CD4-positive, alpha-beta T cell treated with Interleukin-17A for 1 hour (primary cell): ENCODE data around the gene PNRC1.
"Not testable (repeated sequence)": the region's sequence is repeated elsewhere in the genome, so short reads cannot be mapped to it uniquely, and the experiment has no call there.

Source experiments
- DNase-seq: peaks from one replicate; pipeline ENCODE4 v3.0.0-alpha.2; 2020

Gene PNRC1

DNA sequence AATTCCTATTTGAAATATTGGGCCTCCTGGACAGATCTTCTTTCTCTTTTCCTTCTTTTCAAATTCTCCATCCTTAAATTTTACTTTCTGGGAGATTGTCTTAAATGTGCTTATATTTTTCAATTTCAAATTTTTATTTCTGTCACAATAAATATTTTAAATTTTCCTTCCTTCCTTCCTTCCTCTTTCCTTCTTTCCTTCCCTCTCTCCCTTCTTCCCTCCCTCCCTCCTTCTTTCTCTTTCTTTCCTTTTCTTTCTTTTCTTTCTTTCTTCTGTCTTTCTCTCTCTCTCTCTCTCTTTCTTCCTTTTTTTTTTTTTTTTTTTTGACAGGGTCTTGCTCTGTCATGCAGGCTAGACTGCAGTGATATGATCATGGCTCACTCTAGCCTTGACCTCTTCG is 16.7 kb upstream of the PNRC1 start:
- no peak for DNase-seq

DNA sequence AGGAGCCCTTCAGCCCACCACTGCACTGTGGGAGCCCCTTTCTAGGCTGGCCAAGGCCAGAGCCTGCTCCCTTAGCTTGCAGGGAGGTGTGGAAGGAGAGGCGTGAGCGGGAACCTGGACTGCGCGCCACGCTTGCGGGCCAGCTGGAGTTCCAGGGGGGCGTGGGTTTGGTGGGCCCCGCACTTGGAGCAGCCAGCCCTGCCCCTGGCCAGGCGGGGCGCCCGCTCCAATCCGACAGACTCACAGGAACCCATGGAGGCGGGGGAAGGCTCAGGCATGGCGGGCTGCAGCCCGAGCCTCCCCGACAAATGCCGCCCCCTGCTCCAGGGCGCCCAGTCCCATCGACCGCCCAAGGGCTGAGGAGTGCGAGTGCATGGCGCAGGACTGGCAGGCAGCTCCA is 15.6 kb upstream of the PNRC1 start:
- not testable (repeated sequence) for DNase-seq

DNA sequence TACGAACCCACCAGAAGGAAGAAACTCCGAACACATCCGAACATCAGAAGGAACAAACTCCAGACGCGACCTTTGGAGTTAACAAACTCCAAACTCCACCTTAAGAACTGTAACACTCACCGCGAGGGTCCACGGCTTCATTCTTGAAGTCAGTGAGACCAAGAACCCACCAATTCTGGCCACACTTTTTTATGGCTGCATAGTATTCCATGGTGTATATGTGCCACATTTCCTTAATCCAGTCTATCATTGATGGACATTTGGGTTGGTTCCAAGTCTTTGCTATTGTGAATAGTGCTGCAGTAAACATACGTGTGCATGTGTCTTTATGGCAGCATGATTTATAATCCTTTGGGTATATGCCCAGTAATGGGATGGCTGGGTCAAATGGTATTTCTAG is 14.4 kb upstream of the PNRC1 start:
- not testable (repeated sequence) for DNase-seq

DNA sequence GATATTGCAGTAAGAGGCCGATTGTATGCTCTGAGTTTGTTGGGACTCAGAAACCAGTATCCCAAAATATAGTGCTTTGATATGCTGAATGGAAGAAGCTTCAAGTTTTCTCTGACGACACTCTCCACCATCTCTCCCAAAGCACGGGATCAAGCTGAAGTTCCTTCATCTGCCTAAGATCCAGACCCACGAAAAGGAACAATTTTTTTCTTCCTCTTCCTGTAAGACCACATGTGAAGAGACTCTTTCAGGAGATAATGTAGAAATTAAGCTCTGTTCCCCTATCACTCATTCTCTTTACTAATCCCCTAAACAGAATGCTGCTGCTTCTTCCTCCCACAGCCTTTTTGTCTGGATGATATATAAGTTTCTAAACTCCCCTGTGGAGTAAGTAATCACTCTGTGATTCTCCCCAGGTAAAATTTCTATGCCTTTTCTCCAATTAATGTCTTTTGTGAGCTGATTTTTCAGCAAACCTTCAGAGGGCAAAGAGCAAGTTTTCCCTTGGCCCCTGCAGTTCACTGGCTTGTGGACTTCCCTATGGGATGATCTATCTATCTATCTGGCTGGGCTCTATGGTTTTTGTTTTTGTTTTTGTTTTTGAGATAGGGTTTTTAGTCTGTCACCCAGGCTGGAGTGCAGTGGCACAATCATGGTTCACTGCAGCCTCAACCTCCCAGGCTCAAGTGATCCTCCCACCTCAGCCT is 13.5 kb upstream of the PNRC1 start:
- DNase-seq: no peak

DNA sequence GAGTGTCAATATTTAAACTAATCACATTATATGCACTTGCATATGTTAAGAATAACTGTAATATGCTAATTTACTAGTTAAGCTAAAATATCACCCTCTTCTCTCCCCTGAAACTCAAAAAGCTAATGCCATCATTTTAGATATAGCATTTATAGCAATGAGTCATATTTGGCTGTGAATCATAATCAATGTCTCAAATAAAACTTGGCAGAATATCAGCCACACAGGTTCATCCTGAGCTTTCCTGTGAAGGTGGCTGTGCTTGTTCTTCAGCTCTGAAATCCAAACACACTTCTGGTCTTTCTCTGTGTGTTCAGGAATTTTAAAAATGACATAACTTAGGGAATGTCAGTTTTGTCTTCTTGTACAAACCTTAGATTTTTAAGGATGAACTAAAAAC is 12.8 kb upstream of the PNRC1 start:
- no peak for DNase-seq

GRCh38 chr6:89068695-89069094 is 11.9 kb upstream of the PNRC1 start:
- no peak for DNase-seq

- DNase-seq: no peak
Observed at GRCh38 chr6:89069536-89070163, 10.9 kb upstream of the PNRC1 start.

DNA sequence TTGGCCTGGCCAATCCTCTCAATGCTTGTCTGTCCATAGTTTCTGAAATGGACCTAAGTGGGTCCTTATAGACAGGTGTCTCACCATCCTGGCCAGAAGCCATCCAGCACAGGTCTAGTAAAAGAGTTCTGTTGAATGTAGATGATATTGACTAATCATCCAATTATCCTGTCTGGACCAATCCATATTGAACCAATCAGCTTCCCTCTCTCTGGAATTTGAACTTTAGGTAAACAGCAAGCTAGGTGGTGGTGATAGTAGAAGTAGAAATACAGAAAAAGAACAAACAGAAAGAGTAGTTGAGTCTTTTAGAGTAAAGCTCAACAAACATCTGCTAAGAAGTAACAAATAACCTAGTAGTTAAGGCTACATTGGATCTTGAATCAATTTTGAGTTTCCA is 9.5 kb upstream of the PNRC1 start:
- DNase-seq: no peak

DNA sequence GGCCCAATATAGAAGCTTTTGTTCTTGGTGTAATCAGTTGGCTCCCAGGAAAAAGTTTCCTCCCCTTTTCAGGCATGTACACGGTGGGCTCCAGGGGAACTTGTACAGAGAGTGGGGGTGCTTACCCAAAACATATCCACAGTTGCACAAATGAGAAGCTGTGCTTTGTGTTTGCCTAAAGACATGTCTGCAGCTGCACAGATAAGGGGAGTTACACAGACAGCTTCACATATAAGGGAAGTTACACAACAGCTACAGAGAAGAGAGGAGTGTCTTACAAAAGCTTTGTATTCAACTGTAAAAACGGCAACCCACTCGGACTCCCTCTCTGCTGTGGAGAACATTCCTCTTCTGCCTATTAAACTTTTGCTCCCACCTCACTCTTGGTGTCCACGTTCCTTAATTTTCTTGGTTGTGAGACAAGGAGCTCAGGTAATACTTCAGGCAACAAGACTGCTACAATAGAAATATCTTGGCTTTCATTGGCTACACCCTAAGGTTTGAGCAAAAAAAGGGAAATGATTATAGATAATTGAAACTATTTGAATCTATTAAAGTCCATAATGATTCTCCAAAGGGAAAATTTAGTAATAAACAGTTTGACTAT is 7.4 kb upstream of the PNRC1 start:
- DNase-seq: no peak

GRCh38 chr6:89073840-89074239 is 6.7 kb upstream of the PNRC1 start:
- no peak for DNase-seq

DNA sequence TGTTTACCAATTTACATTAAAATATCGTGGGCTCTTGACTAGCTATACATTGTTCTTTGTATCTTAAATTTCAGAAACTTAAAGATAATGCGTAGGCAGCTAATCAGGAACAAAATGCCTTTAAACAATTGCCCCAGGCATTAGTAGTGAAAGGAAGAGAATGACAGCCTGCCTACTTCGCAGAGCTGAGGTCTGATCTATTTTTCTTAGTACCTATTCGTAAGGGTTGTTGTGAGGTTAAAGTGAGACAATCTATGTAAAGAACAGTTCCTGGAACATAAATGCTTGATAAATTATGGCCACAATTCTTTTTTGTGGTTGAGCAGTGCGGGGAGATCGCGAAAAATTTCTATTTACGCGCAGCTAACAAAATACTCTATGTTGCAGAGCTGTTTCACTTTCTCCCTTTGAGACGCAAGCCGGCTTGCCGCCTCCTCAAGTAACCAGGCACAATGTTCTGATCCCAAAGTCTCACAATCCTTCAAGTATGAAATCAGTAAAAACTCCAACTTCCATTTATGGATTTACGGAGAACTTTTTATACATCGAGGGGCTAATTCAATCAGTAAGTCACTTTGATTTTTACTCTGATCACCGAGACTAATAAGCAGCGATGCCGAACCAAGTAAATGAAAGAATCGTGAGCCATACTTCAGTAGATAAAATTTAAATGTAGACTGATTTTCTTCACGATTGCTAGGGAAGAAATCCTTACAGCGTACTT is 878 bp upstream of the PNRC1 start:
- DNase-seq: peak; percentile 84

GRCh38 chr6:89081129-89081422 is 525 bp downstream of the PNRC1 start:
- no peak for DNase-seq

- DNase-seq: peak; percentile 98
Observed at GRCh38 chr6:89081423-89082322, 1.1 kb downstream of the PNRC1 start.

GRCh38 chr6:89082486-89082891 is 1.9 kb downstream of the PNRC1 start:
- peak; percentile 48 for DNase-seq

DNA sequence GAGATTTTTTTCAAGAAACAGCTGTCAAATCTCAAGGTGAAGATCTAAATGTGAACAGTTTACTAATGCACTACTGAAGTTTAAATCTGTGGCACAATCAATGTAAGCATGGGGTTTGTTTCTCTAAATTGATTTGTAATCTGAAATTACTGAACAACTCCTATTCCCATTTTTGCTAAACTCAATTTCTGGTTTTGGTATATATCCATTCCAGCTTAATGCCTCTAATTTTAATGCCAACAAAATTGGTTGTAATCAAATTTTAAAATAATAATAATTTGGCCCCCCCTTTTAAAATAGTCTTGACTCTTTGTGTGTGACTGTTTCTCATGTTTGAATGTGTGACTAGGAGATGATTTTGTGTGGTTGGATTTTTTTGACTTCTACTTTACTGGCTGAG is 4.0 kb downstream of the PNRC1 start:
- no peak for DNase-seq

DNA sequence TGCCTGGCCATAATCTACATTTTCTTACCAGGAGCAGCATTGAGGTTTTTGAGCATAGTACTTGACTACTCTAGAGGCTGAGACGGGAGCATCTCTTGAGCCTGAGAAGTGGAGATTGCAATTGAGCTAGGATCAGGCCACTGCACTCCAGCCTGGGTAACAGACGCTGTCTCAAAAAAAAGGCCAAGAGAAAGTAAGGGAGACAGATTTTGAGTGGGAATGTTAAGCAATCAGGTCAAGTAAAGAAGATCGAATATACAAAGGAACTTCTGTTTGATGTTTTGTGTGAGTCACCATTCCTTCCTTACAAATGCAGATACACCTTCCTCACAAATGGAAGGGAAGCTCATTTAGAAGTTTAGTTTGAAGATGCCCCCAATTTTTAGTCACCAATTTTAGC is 4.4 kb downstream of the PNRC1 start:
- DNase-seq: no peak

DNA sequence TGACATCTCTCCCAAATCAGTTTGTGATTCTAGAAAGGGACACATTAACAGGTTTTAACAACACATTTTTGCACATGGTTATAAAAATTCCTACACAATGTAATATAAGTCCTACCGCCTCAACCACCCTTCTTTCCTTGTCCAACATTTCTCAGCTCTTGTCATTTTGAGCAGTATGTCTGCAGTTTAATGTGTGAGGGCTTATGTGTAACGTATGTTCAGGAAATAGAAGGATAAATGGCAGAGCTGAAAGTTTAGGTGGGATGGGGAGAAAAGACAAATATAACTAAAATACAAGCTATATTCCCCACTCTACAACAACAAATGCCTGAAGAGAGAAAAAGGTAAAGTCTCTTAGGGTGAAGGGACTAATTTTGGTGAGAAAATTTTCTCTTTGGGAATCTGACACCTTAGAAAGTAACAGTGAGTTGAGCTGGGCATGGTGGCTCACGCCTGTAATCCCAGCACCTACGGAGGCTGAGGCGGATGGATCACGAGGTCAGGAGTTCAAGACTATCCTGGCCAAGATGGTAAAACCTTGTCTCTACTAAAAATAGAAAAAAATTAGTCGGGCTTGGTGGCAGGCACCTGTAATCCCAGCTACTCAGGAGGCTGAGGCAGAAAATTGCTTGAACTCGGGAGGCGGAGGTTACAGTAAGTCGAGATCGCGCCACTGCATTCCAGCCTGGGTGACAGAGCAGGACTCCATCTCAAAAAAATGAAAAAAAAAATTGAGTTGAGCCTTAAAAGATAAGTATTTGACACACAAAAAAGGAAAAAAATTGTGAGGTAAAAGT is 5.1 kb downstream of the PNRC1 start:
- no peak for DNase-seq

- DNase-seq: no peak
Observed at GRCh38 chr6:89087881-89088280, 7.3 kb downstream of the PNRC1 start.

DNA sequence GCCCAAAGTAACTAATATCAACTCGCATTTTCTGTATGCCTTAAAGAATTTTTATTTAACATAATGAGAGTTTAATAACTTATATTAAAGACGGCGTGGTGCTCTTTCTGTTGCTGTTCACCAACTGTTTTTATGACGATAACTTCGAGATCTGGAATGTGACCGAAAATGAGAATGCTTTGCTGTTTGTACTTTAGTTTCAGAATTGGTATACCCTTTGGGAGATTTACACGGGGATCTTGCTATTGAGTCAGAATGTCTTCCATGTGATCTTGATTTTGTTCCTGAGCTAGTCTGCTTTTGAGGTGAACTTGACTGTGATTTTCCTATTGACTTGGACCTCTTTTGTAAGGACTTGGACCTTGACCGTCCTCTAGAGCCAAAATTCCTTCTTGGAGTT is 17.9 kb downstream of the PNRC1 start:
- DNase-seq: no peak

DNA sequence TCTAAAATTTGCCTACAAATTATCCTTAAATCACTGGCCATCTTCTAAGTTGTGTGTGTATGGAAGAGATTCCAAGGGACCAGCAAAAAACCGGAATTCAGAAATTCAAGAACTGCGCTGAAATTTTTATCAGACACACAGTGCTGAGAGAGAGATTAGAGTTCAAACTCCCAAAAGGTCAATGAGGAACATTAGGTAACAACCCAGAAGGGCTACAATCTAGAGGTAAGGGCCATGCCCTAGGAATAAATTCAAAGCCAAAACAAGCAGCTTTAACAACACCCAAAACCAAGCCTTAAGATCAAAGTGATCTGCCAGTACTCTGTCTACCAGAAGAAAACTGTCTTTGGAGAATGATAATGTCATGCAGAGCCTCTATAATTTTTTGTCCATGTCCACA is 19.6 kb downstream of the PNRC1 start:
- no peak for DNase-seq

DNA sequence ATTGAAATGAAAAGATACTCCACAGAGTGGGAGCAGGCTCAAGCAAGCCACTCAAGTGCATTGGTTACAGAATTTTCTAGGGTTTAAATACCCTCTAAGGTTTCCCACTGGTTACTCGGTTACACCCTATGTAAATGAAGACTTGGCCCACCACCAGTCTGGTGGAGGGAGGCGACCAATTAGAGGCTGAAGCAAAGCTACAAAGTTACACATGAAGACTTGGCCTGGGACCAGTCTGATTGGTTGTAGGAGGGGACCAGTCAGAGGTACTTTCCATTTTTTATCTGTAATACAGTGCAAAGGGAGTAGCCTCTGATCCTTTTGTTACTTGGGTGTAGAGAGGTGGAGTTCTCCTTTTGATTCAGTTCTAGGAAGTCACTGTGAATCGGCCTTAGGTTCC is 29.7 kb downstream of the PNRC1 start:
- DNase-seq: no peak

DNA sequence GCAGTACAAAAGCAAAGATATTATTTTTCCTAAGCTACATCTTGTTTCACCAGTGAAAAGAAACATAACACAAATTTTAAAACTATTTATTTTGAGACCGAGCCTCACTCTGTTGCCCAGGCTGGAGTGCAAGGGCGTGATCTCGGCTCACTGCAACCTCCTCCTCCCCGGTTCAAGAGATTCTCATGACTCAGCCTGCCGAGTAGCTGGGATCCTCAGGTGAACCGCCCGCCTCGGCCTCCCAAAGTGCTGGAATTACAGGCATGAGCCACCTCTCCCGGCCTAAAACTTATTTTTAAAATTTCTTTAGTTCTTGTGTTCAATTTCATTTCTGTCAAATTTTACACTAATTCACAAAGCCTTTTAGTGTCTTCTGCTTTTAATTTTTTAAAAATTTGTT is 31.4 kb downstream of the PNRC1 start:
- DNase-seq: no peak
